NCI-H1930 (cell line): ENCODE measurements around the gene NBEAL2.
"Not testable (repeated sequence)": the region's sequence is repeated elsewhere in the genome, so short reads cannot be mapped to it uniquely, and the experiment has no call there.

Source experiments
- DNase-seq, 2 experiments: peaks; one replicate each; lab custom pipeline; 2025; lab: John Stamatoyannopoulos, UW

NBEAL2 gene

GRCh38 chr3:47010910-47011309, 31.4 kb downstream of the NBEAL2 start:
- DNase-seq, result no peak

GRCh38 chr3:47011371-47011770, 31.9 kb downstream of the NBEAL2 start:
- DNase-seq, result no peak

- no peak for DNase-seq
Observed at GRCh38 chr3:47012342-47013230, 33.1 kb downstream of the NBEAL2 start.

GRCh38 chr3:47013231-47013630, 33.8 kb downstream of the NBEAL2 start:
- DNase-seq, result no peak

GRCh38 chr3:47014036-47014435, 34.6 kb downstream of the NBEAL2 start:
- no peak for DNase-seq

- DNase-seq, result no peak
Observed at GRCh38 chr3:47015151-47015550, 35.7 kb downstream of the NBEAL2 start.

GRCh38 chr3:47016086-47016933, 36.8 kb downstream of the NBEAL2 start:
- no peak for DNase-seq

- no peak for DNase-seq
Observed at GRCh38 chr3:47016934-47017435, 37.5 kb downstream of the NBEAL2 start.

- no peak for DNase-seq
Observed at GRCh38 chr3:47017504-47018268, 38.2 kb downstream of the NBEAL2 start.

- DNase-seq, result no peak
Observed at GRCh38 chr3:47018269-47018611, 38.8 kb downstream of the NBEAL2 start.

GRCh38 chr3:47019201-47019600, 39.7 kb downstream of the NBEAL2 start:
- DNase-seq, result no peak

- DNase-seq, result no peak
Observed at GRCh38 chr3:47020311-47020710, 40.8 kb downstream of the NBEAL2 start.

- no peak for DNase-seq
Observed at GRCh38 chr3:47022641-47023071, 43.2 kb downstream of the NBEAL2 start.

GRCh38 chr3:47024932-47025331, 45.5 kb downstream of the NBEAL2 start:
- no peak for DNase-seq

- not testable (repeated sequence) for DNase-seq
Observed at GRCh38 chr3:47026432-47026831, 47.0 kb downstream of the NBEAL2 start.

- DNase-seq, result no peak
Observed at GRCh38 chr3:47028146-47028545, 48.7 kb downstream of the NBEAL2 start.

- DNase-seq, result no peak
Observed at GRCh38 chr3:47028667-47029066, 49.2 kb downstream of the NBEAL2 start.

- DNase-seq, result not testable (repeated sequence)
Observed at GRCh38 chr3:47031041-47031440, 51.6 kb downstream of the NBEAL2 start.

- no peak for DNase-seq
Observed at GRCh38 chr3:47034868-47035489, 55.5 kb downstream of the NBEAL2 start.

GRCh38 chr3:47035645-47036044, 56.2 kb downstream of the NBEAL2 start:
- DNase-seq, result no peak

GRCh38 chr3:47036145-47036544, 56.7 kb downstream of the NBEAL2 start:
- DNase-seq, result no peak

- DNase-seq, result not testable (repeated sequence)
Observed at GRCh38 chr3:47037302-47037701, 57.8 kb downstream of the NBEAL2 start.
